Endothelial cell (in vitro differentiated cells): ENCODE data around the gene TRUB1. TPM values are rescaled to one million over a fixed set of nuclear protein-coding genes. Genes with fewer than 3 reads are reported as not detected.

Experiments
- DNase-seq: peaks from one replicate; pipeline ENCODE4 v3.0.0; 2021; ENCODE audit warnings: low spot score
- H3K27ac Mint-ChIP-seq: one replicate; pipeline ENCODE4 v1.8.0; 2021; ENCODE audit warnings: mixed read lengths, inconsistent platforms; ENCODE audit not compliant: unreplicated experiment
- H3K27me3 Mint-ChIP-seq: one replicate; pipeline ENCODE4 v1.8.0; 2021; ENCODE audit warnings: mild to moderate bottlenecking, moderate library complexity, mixed read lengths, inconsistent platforms; ENCODE audit not compliant: unreplicated experiment
- H3K36me3 Mint-ChIP-seq: one replicate; pipeline ENCODE4 v1.8.0; 2021; ENCODE audit warnings: mild to moderate bottlenecking, low read depth, mixed read lengths, inconsistent platforms; ENCODE audit not compliant: unreplicated experiment
- H3K4me1 Mint-ChIP-seq: one replicate; pipeline ENCODE4 v1.8.0; 2021; ENCODE audit warnings: mild to moderate bottlenecking, mixed read lengths, inconsistent platforms; ENCODE audit not compliant: unreplicated experiment
- H3K4me3 Mint-ChIP-seq: one replicate; pipeline ENCODE4 v1.8.0; 2021; ENCODE audit warnings: mild to moderate bottlenecking, mixed read lengths, inconsistent platforms; ENCODE audit not compliant: unreplicated experiment
- H3K9me3 Mint-ChIP-seq: one replicate; pipeline ENCODE4 v1.8.0; 2021; ENCODE audit warnings: mixed read lengths, inconsistent platforms; ENCODE audit not compliant: unreplicated experiment
- total RNA-seq: library from RNA; stranded (reverse); fragmentation: NEBNext Ultra II Directional; extraction: Animal tissue kit (Norgen Biotek cat#: 25700); gene quantifications from one replicate; pipeline ENCODE4 v1.2.1, GENCODE V29; 2021; ENCODE audit not compliant: unreplicated experiment
- TF ChIP-seq, protein P1 (sequence below): fragments of 200-600 bp; sonication (generic); IDR thresholded peaks from one replicate; pipeline ENCODE4 v1.5.0; 2021; ENCODE audit warnings: antibody characterized with exemption; ENCODE audit not compliant: unreplicated experiment

Gene TRUB1
- total RNA-seq, 1 donor from 2014 or later: 15.4 TPM

DNA sequence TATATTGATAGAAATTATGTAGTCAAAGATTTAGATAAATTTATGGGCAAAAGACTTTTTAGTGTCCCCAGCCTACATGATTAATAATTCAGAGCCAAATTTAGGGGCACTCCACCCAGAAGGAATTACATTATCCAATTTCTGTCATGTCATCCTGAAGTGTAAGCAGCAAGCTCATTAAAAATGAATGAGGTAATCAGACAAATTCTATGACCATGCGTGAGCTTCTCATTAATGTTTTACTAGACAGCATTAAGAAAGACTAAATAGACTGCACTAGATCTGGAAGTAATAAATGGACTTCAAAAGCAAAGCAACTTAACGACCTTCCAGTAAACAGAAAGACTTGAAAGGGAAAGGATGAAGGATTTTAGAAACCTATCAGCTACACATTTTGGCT is 22.7 kb upstream of the TRUB1 start:
- Mint-ChIP-seq H3K4me1 (peaks cover 19% of the 10 kb centered on the region), H3K9me3 (no peaks in the 10 kb centered on the region), H3K4me3 (no peak overlapping the region), H3K36me3 (no peaks in the 10 kb centered on the region), H3K27ac (no peak overlapping the region), H3K27me3 (no peaks in the 10 kb centered on the region)
- TF ChIP-seq, protein P1, sequence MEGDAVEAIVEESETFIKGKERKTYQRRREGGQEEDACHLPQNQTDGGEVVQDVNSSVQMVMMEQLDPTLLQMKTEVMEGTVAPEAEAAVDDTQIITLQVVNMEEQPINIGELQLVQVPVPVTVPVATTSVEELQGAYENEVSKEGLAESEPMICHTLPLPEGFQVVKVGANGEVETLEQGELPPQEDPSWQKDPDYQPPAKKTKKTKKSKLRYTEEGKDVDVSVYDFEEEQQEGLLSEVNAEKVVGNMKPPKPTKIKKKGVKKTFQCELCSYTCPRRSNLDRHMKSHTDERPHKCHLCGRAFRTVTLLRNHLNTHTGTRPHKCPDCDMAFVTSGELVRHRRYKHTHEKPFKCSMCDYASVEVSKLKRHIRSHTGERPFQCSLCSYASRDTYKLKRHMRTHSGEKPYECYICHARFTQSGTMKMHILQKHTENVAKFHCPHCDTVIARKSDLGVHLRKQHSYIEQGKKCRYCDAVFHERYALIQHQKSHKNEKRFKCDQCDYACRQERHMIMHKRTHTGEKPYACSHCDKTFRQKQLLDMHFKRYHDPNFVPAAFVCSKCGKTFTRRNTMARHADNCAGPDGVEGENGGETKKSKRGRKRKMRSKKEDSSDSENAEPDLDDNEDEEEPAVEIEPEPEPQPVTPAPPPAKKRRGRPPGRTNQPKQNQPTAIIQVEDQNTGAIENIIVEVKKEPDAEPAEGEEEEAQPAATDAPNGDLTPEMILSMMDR: no peak
- no peak for DNase-seq

DNA sequence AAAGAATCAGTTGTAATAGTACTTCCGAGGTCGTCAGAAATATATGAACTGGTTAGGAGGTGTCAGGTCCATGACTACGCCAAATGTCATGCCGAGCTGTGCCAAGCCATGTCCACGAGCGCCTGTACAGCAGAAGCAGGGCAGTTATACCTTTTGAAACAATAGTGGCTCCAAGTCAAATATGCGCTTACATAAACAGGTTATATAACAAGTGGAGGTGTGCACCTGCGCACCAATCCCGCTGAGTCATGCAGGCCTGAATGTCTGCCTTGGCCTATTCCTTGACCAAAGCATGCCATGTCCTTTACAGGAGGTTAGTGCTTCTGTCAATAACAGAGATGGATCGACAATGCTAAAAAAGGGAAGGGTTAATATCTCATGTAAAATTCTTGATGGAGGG is 21.3 kb upstream of the TRUB1 start:
- Mint-ChIP-seq H3K27me3 (no peaks in the 10 kb centered on the region), H3K27ac (no peak overlapping the region), H3K4me1 (peaks cover 9% of the 10 kb centered on the region), H3K4me3 (no peak overlapping the region), H3K36me3 (no peaks in the 10 kb centered on the region), H3K9me3 (no peaks in the 10 kb centered on the region)
- DNase-seq: no peak
- TF ChIP-seq, protein P1: no peak

DNA sequence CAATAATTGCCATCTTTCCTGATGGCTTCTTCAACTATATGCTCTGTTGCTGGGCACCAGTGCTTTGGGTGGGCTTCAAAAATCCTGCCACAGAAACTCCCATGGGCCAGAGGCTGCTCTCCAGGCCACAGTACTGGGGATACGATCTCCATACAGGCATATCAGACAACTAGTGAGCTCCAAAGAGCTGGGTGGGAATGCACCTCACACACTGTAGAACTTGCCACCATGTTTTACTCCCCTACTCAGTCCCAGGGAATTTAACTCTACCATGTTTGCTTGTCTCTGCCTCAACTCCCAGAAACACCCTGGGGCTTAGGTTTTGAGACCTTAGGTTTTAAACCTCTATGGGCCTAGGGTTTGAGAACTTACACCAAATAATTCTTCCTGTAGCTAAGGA is 20.5 kb upstream of the TRUB1 start:
- Mint-ChIP-seq H3K36me3 (no peaks in the 10 kb centered on the region), H3K27me3 (no peaks in the 10 kb centered on the region), H3K27ac (no peak overlapping the region), H3K9me3 (no peaks in the 10 kb centered on the region), H3K4me1 (peaks cover under 1% of the 10 kb centered on the region), H3K4me3 (no peak overlapping the region)
- DNase-seq: no peak
- TF ChIP-seq, protein P1: no peak

DNA sequence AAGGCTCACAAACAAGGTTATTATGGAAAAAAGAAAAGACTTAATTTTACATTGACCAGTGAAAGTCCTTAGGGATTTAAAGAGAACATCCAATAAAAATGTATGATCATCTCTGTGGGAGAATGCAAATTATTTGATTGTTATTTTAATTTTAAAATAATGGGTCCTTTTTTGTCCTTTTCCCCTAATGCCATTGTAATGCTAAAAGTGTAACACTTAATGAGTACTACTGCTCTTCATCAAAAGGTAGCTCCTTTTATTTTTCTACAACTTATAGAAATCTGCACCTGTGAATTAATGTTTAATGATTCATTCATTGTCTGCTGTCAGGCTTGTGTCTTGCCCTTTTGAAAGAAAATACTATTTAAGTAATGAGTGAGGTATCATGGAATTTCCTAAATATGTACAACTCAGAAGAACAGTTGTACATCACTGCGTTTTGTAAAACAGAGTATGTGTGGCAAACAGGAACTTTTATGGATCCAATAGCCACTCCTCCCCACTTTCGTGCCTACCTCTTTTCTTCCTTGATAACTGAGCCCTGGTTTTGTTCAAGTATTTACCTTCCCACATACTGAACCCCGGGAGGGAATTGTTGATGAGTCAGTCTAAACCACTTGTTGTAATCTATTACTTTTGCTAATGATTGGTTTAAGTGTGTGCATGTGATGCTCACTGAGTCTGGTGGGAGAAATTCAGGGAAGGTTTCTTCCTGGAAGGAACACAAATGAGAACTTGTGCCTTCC is 19.9 kb upstream of the TRUB1 start:
- DNase-seq: no peak
- Mint-ChIP-seq H3K27ac (no peak overlapping the region), H3K36me3 (no peaks in the 10 kb centered on the region), H3K27me3 (no peaks in the 10 kb centered on the region), H3K4me3 (no peak overlapping the region), H3K4me1 (no peaks in the 10 kb centered on the region), H3K9me3 (no peaks in the 10 kb centered on the region)
- TF ChIP-seq, protein P1: no peak

DNA sequence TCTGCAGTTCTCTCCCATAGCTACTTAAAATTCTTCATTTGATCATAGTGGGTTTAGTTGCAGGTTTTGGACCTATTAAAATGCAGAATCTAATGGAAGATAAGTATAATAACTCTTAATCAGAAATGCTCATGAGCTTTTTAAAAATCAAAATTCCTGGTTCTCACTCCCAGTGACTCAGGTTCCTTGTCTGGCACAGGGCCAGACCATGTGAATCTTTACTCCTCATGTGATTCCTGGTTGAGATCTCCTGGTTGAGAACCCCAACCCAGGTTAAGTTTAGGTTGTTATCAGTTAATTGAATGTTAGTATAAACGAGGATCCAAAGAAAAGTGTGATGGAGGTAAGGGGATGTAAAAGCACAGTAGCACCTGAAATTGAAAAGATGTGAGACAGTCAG is 17.5 kb upstream of the TRUB1 start:
- Mint-ChIP-seq H3K9me3 (no peaks in the 10 kb centered on the region), H3K36me3 (no peaks in the 10 kb centered on the region), H3K27ac (no peak overlapping the region), H3K4me3 (no peak overlapping the region), H3K4me1 (peaks cover 8% of the 10 kb centered on the region), H3K27me3 (no peaks in the 10 kb centered on the region)
- no peak for DNase-seq
- TF ChIP-seq, protein P1: no peak
